CD4-positive, alpha-beta T cell treated with Interferon alpha-2 for 1 hour (primary cell): ENCODE data around the gene ZBTB7C.
"Not testable (repeated sequence)": the region's sequence is repeated elsewhere in the genome, so short reads cannot be mapped to it uniquely, and the experiment has no call there.

Experiments used
- DNase-seq, 2 donors: peaks; one replicate each; pipeline ENCODE4 v3.0.0-alpha.2; 2020 to 2022

The ZBTB7C gene

DNA sequence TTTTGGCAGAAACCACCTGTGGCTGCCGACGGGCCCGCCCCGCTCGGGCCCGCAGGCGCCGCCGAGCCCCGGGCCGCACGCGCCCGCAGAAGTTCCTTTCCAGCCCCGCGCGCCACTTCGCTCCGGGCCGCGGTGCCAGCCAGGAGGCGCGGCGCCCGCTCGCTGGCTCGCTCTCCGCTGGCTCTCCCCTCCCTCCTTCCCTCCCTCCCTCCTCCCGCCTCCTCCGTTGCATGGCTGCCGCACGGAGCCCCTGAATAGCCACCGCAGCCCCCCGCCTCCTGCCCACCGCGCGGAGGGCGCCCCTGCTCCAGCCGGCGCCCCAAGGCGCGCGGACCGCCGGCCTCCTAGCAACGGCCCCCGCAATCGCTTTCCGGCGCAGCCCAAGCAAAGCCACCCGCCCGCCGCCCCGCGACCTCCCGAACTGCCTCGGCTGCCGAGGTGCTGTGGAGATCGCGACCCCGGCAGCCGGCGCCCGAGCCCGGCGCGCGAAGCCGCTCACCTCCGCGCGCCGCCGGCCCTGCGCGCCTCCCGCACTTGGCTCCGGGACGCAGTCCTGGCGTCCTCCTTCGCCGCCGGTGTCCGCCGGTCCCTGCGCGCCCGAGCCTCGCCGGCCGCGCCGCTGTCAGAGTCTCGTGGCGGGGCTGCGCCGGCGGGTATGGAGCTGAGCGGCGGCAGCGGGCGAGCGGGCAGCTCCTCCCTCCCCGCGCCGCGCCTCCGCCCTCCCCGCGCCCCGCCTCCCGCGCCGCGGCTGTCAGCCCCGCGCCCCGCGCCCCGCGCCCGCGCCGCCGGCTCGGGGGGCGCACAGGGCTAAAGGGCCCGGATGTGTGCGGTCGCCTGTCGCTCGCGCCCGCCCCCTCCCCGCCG, at the start of gene ZBTB7C:
TSS of gene ZBTB7C (minus strand) at position 657 of the 864 bp plus-strand sequence.
- DNase-seq = peak in 1 of 2 donors; percentile 9

GRCh38 chr18:48456838-48457237, 47.7 kb upstream of the ZBTB7C start:
- DNase-seq = no peak

DNA sequence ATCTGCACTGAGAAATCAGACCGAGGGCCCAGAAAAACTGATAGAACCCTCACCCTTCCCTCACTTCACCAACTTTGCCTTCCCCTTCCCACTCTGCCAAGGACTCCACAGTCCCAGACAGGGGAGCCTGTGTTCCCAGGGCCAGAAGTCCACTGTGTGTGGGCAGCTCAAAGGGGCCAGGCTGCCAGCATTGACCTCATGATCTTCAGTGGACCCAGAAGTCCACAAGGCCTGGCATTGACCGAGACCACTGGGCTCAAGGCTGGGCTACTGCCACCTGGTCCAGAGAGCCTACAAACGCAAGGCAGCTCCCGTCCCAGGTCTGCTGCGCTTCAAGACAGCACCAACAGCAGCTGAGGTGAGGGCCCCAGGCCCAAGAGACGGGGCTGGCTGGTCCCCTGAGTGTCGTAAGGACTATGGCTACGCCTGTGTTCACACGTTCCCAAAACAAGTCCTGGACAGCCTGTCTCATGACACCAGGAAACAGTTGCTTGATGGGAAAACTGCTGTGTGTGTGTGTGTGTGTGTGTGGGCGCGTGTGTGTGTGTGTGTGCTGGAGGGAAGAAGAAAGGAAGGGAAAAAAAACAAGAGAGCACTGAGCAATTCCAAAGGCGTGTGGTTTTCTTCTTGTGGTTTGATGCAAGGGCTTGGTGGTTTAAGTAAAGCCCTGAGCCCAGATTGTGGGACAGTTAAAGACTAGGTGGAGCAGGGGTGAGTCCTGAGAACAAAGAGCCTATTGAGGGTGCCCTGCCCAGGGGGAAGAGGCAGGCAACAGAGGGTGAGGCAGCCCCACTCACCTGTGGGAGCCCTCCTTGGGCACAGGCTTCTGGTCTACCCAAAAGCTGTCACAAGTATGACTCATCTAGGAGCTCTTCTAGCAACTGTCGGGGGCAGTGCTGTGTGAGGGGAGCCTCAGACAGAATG, 46.6 kb upstream of the ZBTB7C start:
- peak; percentile 25 to 61 for DNase-seq

DNA sequence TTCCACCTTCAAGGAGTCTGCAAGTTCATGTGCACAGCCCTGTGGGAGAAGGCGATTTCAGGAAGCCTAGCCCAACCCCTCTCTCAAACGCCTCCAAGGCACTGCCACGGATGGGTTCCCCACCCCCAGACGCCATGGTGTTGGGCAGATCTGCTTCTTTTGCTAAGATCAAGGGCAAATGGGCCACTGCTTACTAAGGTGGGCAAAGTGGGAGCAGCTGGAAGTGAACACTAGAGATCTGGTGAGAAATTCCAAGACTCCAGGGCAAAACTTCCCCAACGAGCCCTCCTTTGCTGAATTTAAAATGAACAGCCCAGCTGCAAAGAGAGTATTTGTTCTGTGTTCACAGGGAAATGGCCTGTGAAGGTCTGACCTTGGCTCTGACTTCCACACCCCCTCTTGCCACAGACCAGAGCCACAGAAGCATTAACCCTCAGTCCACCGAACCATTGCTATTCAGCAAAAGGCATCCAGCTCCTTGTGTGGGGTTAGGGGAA, 45.1 kb upstream of the ZBTB7C start:
- DNase-seq = no peak

DNA sequence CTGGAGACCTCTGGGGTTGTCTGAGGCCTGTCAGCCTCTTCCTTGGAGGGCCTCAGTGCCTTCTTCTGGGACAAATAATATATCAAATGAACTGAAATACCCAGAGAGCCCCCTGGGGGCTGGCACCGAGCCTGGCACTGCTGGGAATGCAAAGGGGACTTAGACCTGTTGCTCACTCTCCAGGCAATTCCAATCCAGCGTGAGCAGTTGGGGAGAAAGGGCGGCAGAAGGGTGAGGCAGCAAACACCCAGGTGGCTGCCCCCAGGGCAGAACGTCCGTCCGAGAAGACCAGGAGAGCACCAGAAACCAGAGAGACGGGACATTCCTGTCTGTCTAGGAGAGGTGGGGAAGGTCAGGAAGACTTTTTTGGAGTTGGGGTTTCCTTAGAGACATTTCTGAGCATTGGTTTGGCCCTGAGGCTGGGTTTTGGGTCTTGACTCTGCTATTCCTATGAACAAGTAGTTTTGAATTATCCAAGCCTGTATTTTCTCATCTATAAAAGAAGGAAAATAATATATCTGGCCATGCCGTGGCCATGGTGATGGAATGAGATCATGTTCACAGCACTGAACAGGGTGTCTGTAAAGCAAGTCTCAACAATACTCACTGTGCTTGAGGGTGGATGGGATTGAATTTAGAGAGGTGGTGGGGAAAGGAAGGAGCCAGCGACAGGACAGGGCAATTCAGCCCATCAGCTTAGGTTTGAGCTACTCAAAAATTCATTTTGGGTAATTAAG, 44.3 kb upstream of the ZBTB7C start:
- DNase-seq = no peak

DNA sequence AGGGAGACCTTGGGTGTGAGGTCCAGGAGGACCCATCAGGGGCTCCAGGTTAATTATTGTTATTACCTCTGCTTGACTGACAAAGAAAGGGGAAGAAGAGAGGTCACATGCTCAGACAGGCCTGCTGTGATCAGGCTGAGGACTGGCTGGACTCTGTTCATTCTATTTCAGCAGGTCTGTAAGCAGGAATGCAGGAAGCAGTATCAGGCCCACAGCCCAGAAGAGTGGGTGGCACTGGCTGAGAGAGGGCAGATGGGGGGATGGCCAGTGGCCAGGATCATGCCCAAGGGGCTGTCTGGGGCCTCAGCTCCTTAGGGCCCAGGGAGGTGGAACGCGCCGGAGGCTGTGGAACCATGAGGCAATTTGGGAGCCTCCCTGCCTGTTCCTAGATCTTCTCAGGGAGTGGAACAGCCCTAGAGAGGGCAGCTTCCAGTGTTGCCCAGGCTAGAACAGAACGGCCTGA, 43.7 kb upstream of the ZBTB7C start:
- no peak for DNase-seq

GRCh38 chr18:48450685-48451084, 41.5 kb upstream of the ZBTB7C start:
- DNase-seq = no peak

DNA sequence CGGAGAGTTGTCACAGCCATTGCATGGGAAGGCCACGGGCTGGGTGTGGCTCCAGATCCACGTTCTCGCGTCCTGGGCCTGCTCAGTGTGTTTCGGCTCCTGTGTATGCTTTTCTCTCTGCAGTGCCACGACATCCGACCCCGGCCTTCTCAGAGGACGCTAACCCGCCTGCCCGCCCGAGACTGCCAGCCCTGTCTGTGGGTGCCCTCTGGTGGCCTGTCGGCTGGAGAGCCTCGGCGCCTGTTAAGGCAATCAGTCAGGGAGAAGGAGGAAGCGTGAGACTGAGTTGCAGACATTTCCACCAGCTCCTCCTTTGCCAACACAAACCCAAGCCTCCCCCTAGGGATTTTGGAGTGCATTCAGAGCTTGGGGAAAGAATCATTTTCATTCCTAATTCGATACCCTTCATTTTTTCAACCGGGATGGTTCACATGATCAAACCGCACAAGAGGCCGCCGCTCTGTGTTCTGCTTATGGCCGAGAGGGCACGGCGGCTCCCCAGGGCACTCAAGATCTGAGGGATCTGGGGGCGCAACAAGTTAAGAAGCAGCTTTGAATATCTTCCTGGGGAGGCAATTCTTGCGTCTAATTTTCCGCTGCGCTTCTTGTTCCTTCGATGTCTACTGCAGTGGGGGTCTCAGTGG, 37.5 kb upstream of the ZBTB7C start:
- peak; percentile 51 to 58 for DNase-seq

- DNase-seq = peak; percentile 63 to 74
Measured at GRCh38 chr18:48445540-48445939, 36.4 kb upstream of the ZBTB7C start.

DNA sequence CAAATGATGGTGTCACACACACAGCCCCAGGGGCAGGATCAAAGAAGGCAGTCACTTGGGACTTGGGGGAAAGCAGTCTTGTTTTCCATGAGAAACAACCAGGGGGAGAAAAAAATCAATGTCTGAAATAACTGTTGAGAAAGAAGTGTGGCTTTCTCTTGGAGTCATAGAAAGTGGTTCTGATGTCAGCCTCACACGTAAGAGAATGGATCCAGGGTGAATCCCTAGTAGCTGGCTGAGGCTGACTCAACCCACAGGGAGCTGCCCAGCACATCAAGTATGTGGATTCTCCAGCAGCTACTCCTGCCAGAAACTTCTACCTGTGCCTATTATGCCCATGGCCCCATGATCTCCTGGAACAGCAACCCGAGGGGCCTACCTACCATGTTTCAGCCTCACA, 33.6 kb upstream of the ZBTB7C start:
- no peak for DNase-seq

GRCh38 chr18:48441405-48441881, 32.3 kb upstream of the ZBTB7C start:
- DNase-seq = no peak

DNA sequence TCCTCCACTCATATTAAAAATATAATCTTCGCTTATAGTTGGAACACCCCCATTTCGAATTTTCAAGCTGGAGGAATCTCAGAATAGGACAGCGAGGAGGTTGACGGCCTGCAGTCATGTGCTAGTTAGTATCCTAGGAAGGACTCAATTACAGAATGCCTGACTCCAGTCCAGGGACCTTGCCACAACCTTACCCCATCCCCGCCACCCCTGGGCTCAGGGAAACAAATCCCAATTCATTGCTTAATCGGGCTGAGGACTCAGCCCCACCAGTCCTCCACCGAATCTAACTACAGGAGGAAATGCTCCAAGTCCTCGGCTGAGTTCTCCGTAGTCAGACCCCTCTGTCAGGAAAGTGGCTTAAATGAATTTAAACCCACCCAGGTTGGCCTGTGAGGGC, 31.7 kb upstream of the ZBTB7C start:
- no peak for DNase-seq

DNA sequence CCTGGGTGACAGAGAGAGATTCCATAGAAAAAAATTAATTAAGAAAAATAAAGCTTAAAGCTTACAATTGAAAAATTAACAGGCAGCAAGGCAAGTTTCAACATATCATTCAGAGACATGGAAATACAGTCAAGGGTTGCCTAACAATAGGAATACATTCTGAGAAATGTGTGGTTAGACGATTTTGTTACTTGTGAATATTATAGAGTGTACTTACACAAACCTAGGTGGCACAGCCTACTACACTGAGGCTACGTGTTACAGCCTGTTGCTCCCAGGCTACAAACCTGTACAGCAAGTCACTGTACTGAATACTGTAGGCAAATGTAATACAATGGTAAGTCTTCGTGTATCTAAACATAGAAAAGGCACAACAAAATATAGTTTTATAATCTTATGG, 27.7 kb upstream of the ZBTB7C start:
- DNase-seq = no peak

DNA sequence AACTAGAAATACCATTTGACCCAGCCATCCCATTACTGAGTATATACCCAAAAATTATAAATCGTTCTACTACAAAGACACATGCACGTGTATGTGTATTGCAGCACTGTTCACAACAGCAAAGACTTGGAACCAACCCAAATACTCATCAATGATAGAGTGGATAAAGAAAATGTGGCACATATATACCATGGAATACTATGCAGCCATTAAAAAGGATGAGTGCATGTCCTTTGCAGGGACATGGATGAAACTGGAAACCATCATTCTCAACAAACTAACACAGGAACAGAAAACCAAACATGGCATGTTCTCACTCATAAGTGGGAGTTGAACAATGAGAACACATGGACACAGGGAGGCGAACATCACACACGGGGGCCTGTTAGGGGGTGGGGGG, 25.2 kb upstream of the ZBTB7C start:
- DNase-seq = not testable (repeated sequence)

DNA sequence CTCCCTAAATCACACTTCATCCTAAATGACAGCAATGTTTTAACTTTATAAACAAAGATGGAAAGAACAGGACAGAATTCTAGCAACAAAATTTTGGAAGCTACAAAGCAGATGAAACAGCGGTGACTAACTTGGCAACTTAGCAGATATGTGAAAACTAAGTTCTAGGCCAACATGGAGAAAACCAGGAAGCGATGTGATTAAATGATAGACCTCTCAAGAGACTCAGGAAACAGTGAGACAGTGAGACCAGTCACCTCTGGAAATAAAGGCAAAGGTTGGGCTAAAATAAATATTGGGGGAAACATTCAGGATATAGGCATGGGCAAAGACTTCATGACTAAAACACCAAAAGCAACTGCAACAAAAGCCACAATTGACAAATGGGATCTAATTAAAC, 24.4 kb upstream of the ZBTB7C start:
- DNase-seq = no peak

GRCh38 chr18:48430150-48430549, 21.0 kb upstream of the ZBTB7C start:
- no peak for DNase-seq

- DNase-seq = no peak
Measured at GRCh38 chr18:48428475-48429177, 19.4 kb upstream of the ZBTB7C start.

GRCh38 chr18:48422947-48423378, 13.8 kb upstream of the ZBTB7C start:
- DNase-seq = no peak

GRCh38 chr18:48419277-48420022, 10.3 kb upstream of the ZBTB7C start:
- no peak for DNase-seq

GRCh38 chr18:48418539-48419276, 9.5 kb upstream of the ZBTB7C start:
- DNase-seq = no peak
